ENCODE measurements around the gene SLC25A19.

DNA sequence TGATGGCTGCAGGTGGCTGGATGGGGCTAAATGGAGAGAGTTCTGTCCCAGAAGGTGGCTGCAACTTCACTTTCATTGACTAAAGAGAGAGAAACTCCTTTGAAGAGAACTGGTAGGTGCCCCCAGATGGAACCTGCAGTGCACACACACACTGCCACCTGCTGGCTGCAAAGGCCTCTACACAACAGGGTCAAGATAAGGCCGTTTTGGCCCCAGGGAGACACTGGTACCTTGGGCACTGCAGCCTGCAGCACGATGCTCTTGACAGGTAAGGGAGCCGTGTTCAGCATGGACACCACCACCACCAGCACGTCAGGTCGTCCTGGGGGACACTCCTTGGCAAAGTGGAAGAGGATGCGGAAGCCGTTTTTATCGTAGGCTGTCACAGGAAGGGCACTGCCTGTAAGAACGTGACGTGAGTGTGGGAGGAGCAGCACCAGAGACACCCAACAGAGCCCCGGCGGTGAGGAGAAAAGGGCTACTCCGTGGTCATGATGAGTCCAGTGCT, 50.5 kb downstream of the SLC25A19 start:
- TF ChIP-seq POLR2AphosphoS5 (IDR thresholded peaks at IDR 0.05): peak in 1 of 3 donors; percentile 54
- TF ChIP-seq, protein P1, sequence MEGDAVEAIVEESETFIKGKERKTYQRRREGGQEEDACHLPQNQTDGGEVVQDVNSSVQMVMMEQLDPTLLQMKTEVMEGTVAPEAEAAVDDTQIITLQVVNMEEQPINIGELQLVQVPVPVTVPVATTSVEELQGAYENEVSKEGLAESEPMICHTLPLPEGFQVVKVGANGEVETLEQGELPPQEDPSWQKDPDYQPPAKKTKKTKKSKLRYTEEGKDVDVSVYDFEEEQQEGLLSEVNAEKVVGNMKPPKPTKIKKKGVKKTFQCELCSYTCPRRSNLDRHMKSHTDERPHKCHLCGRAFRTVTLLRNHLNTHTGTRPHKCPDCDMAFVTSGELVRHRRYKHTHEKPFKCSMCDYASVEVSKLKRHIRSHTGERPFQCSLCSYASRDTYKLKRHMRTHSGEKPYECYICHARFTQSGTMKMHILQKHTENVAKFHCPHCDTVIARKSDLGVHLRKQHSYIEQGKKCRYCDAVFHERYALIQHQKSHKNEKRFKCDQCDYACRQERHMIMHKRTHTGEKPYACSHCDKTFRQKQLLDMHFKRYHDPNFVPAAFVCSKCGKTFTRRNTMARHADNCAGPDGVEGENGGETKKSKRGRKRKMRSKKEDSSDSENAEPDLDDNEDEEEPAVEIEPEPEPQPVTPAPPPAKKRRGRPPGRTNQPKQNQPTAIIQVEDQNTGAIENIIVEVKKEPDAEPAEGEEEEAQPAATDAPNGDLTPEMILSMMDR (IDR thresholded peaks at IDR 0.05): peak in 5 of 7 experiments; percentile 57 to 77 (median 70)
